ENCODE results near the gene ADPRHL1. TPM values are rescaled to one million over a fixed set of nuclear protein-coding genes. Genes with fewer than 3 reads are reported as not detected.

ADPRHL1 gene
- total and polyA plus RNA-seq, 10 donors = 0.52 to 4.3 (median 1.5) TPM

GRCh38 chr13:113493315-113493951 is 40.1 kb upstream of the ADPRHL1 start:
- no peak for DNase-seq
- Histone ChIP-seq H3K36me3 (peaks cover 3 to 39% (median 17%) of the 10 kb centered on the region in 6 donors), H3K27me3 (replicated peaks in 1 of 7) (no peaks in the 10 kb centered on the region), H3K4me1 (peaks cover 28 to 86% (median 65%) of the 10 kb centered on the region in 6 donors), H3K4me3 (peak overlapping the region in 2 of 8 donors; percentile 2 to 93), H3K9me3 (no peaks in the 10 kb centered on the region), H3K27ac (peak overlapping the region in 7 of 8 donors; percentile 11 to 96 (median 64))
- intact Hi-C loops (cut with DNase I; ENCODE audit: low total_unique reads) = no loop called here
- WGBS, 5 donors = 35 to 47% (median 41%) methylated on average over 5 of the region's 5 CpGs
- TF ChIP-seq POLR2AphosphoS5 (IDR thresholded peaks at IDR 0.05) (no peak), CTCF (IDR thresholded peaks at IDR 0.05 in 8 of 11, conservative IDR thresholded peaks at IDR 0.05 in 3 of 11) (no peak), POLR2A (IDR thresholded peaks at IDR 0.05) (no peak)

GRCh38 chr13:113491982-113492381 is 38.7 kb upstream of the ADPRHL1 start:
- WGBS, 5 donors = 72 to 84% (median 78%) methylated on average over 9 of the region's 9 CpGs
- H3K4me3 ChIP-seq = peak overlapping the region in 7 of 8 donors; percentile 77 to 96 (median 85)
- intact Hi-C loops (cut with DNase I; ENCODE audit: low total_unique reads) = no loop called here

GRCh38 chr13:113491418-113491883 is 38.2 kb upstream of the ADPRHL1 start:
- DNase-seq = peak; percentile 89
- no peaks in the 10 kb centered on the region for H3K9me3 ChIP-seq
- WGBS, 5 donors = 5 to 14% (median 9%) methylated on average over 21 to 22 of the region's 22 CpGs
- peak in 1 of 3 donors; percentile 5 for TF ChIP-seq POLR2A (IDR thresholded peaks at IDR 0.05)
- TF ChIP-seq POLR2AphosphoS5 (IDR thresholded peaks at IDR 0.05) = peak in 2 of 3 donors; percentile 5 to 35
- no peak for TF ChIP-seq CTCF (IDR thresholded peaks at IDR 0.05 in 8 of 11, conservative IDR thresholded peaks at IDR 0.05 in 3 of 11)
- H3K4me1 ChIP-seq = peaks cover 31 to 86% (median 71%) of the 10 kb centered on the region in 6 donors
- peak overlapping the region; percentile 75 to 96 (median 84) for H3K4me3 ChIP-seq
- peaks cover 0 to 19% (median 11%) of the 10 kb centered on the region in 6 donors for H3K36me3 ChIP-seq
- no peaks in the 10 kb centered on the region for H3K27me3 ChIP-seq (replicated peaks in 1 of 7)
- intact Hi-C loops (cut with DNase I; ENCODE audit: low total_unique reads) = no loop called here
- peak overlapping the region; percentile 83 to 96 (median 92) for H3K27ac ChIP-seq

More at GRCh38 chr13:113491982-113492381, 38.7 kb upstream of the ADPRHL1 start:
- H3K36me3 ChIP-seq = peaks cover 0 to 24% (median 11%) of the 10 kb centered on the region in 6 donors
- DNase-seq = no peak
- H3K27ac ChIP-seq = peak overlapping the region in 6 of 8 donors; percentile 90 to 96 (median 94)
- H3K27me3 ChIP-seq (replicated peaks in 1 of 7) = no peaks in the 10 kb centered on the region
- peaks cover 31 to 91% (median 73%) of the 10 kb centered on the region in 6 donors for H3K4me1 ChIP-seq
- TF ChIP-seq CTCF (IDR thresholded peaks at IDR 0.05 in 8 of 11, conservative IDR thresholded peaks at IDR 0.05 in 3 of 11) (no peak), POLR2AphosphoS5 (IDR thresholded peaks at IDR 0.05) (no peak)
- no peaks in the 10 kb centered on the region for H3K9me3 ChIP-seq

All from spleen (tissue), 11 donors.